ENCODE results near the gene GPT2.

The GPT2 gene

GRCh38 chr16:46972429-46973206 lies 88.5 kb downstream of the GPT2 start:
- peak; percentile 30 to 67 for DNase-seq

GRCh38 chr16:46973207-46973995 lies 89.2 kb downstream of the GPT2 start, which contains the start of gene DNAJA2:
Gene DNAJA2 (minus strand): TSS chr16:46973674. CDS start chr16:46973572, 102 bp downstream.
- peak; percentile 90 to 91 for DNase-seq

GRCh38 chr16:46973996-46974324 lies 89.8 kb downstream of the GPT2 start:
- DNase-seq = no peak

- peak; percentile 18 to 59 for DNase-seq
These were observed 90.2 kb downstream of the GPT2 start for GRCh38 chr16:46974352-46974751.

GRCh38 chr16:46975165-46975564 lies 91.0 kb downstream of the GPT2 start:
- DNase-seq = no peak

GRCh38 chr16:46975908-46976470 lies 91.8 kb downstream of the GPT2 start:
- no peak for DNase-seq

GRCh38 chr16:46976550-46976949 lies 92.4 kb downstream of the GPT2 start:
- peak in 1 of 2 donors; percentile 25 for DNase-seq
